K562 (cell line): ENCODE data around the gene PPP1R9B. TPM values are rescaled to one million over a fixed set of nuclear protein-coding genes. Genes with fewer than 3 reads are reported as not detected.

Source experiments
- CAMTA2 ChIP-seq: fragments of 250-450 bp; sonication (Bioruptor Pico); conservative IDR thresholded peaks from 2 replicates; pipeline ENCODE4 v1.5.1; 2022
- CEBPG ChIP-seq, 3 experiments: fragments of 200-800 bp in 1 of 3; sonication (Bioruptor generic) in 1 of 3; sonication (generic) in 1 of 3; formaldehyde crosslinking in 1 of 3; IDR thresholded peaks in 2 of 3; conservative IDR thresholded peaks in 1 of 3; 2 replicates each; pipeline versions ENCODE4 v1.6.1 to v1.8.0; 2016 to 2022; ENCODE audit warnings: missing compliant biosample characterization in 2 of 3, missing genetic modification characterization in 2 of 3, mild to moderate bottlenecking in 1 of 3, missing genetic modification reagents in 1 of 3
- CHD1 ChIP-seq: fragments of 200-600 bp; sonication (generic); IDR thresholded peaks from one replicate; pipeline ENCODE4 v1.6.1; 2012; ENCODE audit warnings: mild to moderate bottlenecking, moderate library complexity, low read length, inconsistent platforms
- FOXA3 ChIP-seq, 2 experiments: fragments of 450-650 bp in 1 of 2; sonication (generic) in 1 of 2; formaldehyde crosslinking; IDR thresholded peaks in 1 of 2; conservative IDR thresholded peaks in 1 of 2; 2 replicates each; pipeline versions ENCODE4 v1.4.0 to v1.8.0; 2020 to 2022; ENCODE audit warnings: mild to moderate bottlenecking in 2 of 2, missing genetic modification reagents in 1 of 2
- HDAC3 ChIP-seq: fragments of 450-650 bp; IDR thresholded peaks from 2 replicates; pipeline ENCODE4 v1.6.1; 2018; ENCODE audit warnings: borderline replicate concordance, mild to moderate bottlenecking, moderate library complexity; ENCODE audit not compliant: partially characterized antibody
- HDAC8 ChIP-seq: fragments of 450-650 bp; IDR thresholded peaks from 2 replicates; pipeline ENCODE4 v1.6.1; 2016; ENCODE audit warnings: mild to moderate bottlenecking, missing genetic modification characterization, moderate library complexity, missing compliant biosample characterization
- PCBP1 ChIP-seq: fragments of 200-400 bp; formaldehyde crosslinking; IDR thresholded peaks from 2 replicates; pipeline ENCODE4 v1.6.1; 2018; ENCODE audit warnings: mild to moderate bottlenecking, low read depth, low read length; ENCODE audit not compliant: poor library complexity, severe bottlenecking
- RAD21 ChIP-seq, 2 experiments: fragments of 250-450 bp in 1 of 2; fragments of 450-650 bp in 1 of 2; sonication (Bioruptor Pico) in 1 of 2; formaldehyde crosslinking in 1 of 2; IDR thresholded peaks in 1 of 2; conservative IDR thresholded peaks in 1 of 2; 2 replicates each; pipeline versions ENCODE4 v1.4.0 to v1.8.0; 2020 to 2022; ENCODE audit warnings: mild to moderate bottlenecking in 2 of 2, moderate library complexity in 1 of 2
- RAD51 ChIP-seq: fragments of 450-650 bp; IDR thresholded peaks from 2 replicates; pipeline ENCODE4 v1.7.1; 2016; ENCODE audit warnings: low read depth, mild to moderate bottlenecking, borderline replicate concordance
- RFX7 ChIP-seq: fragments of 250-450 bp; sonication (Bioruptor Pico); IDR thresholded peaks from 2 replicates; pipeline ENCODE4 v1.5.1; 2021; ENCODE audit warnings: mild to moderate bottlenecking
- SRSF1 ChIP-seq: fragments of 200-400 bp; formaldehyde crosslinking; IDR thresholded peaks from 2 replicates; pipeline ENCODE4 v1.6.1; 2017; ENCODE audit warnings: mild to moderate bottlenecking, low read depth, low read length, moderate library complexity
- TBP ChIP-seq: optimal IDR thresholded peaks from 2 replicates; pipeline ENCODE3; 2011; ENCODE audit warnings: low read depth, low read length, improper control_type of control experiment
- TCF7L2 ChIP-seq: fragments of 150-350 bp; IDR thresholded peaks from 2 replicates; pipeline ENCODE4 v1.6.1; 2016; ENCODE audit warnings: low read depth, mild to moderate bottlenecking, low read length, moderate library complexity
- U2AF2 ChIP-seq: fragments of 200-400 bp; formaldehyde crosslinking; optimal IDR thresholded peaks from 2 replicates; pipeline ENCODE3; 2017; ENCODE audit warnings: low read depth, mild to moderate bottlenecking, low read length
- YBX1 ChIP-seq: fragments of 450-650 bp; IDR thresholded peaks from 2 replicates; pipeline ENCODE4 v1.7.1; 2016; ENCODE audit warnings: mild to moderate bottlenecking
- ZNF24 ChIP-seq: fragments of 450-650 bp; IDR thresholded peaks from 2 replicates; pipeline ENCODE4 v1.6.1; 2016
- ZNF76 ChIP-seq: fragments of 250-450 bp; sonication (Bioruptor Pico); IDR thresholded peaks from 2 replicates; pipeline ENCODE4 v1.4.0; 2020; ENCODE audit warnings: mild to moderate bottlenecking, moderate library complexity, borderline replicate concordance
- polyA plus RNA-seq, 8 experiments: library from polyadenylated mRNA; depleted of rRNA in 4 of 8; stranded (reverse) in 5 of 8; unstranded in 3 of 8; fragments of >200 nt; fragmentation: Nextera tagmentation in 2 of 8; fragmentation: Illumina TruSeq in 1 of 8; extraction: Ambion mirVana in 2 of 8; extraction: Trizol in 1 of 8; gene quantifications; 2 replicates each; pipeline versions ENCODE4 v1.2.1 to v1.2.3, GENCODE V29; 2011 to 2014; ENCODE audit warnings: inconsistent platforms in 1 of 8, missing spikeins in 1 of 8
- total RNA-seq, 7 experiments: library from RNA; depleted of rRNA in 6 of 7; stranded (reverse); fragments of >200 nt in 6 of 7; fragmentation: Illumina TruSeq in 2 of 7; extraction: Trizol in 2 of 7; gene quantifications; 2 replicates each; pipeline versions ENCODE4 v1.2.1 to v1.2.3, GENCODE V29; 2011 to 2021; ENCODE audit warnings: low replicate concordance in 1 of 7
- TF ChIP-seq, protein P1 (sequence below), 2 experiments: IDR thresholded peaks in 1 of 2; conservative IDR thresholded peaks in 1 of 2; 2 replicates each; pipeline ENCODE4 v1.6.1; 2016; ENCODE audit warnings: low read depth in 2 of 2, mild to moderate bottlenecking in 1 of 2, missing compliant biosample characterization in 1 of 2, missing genetic modification characterization in 1 of 2, moderate library complexity in 1 of 2
- TF ChIP-seq, protein P2 (sequence below): IDR thresholded peaks from 2 replicates; pipeline ENCODE4 v1.6.1; 2011; ENCODE audit warnings: borderline replicate concordance, low read depth, mild to moderate bottlenecking, moderate library complexity, low read length; ENCODE audit not compliant: insufficient read depth, poor library complexity, severe bottlenecking
- TF ChIP-seq, protein P3 (sequence below): sonication (generic); formaldehyde crosslinking; IDR thresholded peaks from 2 replicates; pipeline ENCODE4 v1.8.1; 2023; ENCODE audit warnings: mild to moderate bottlenecking, missing genetic modification reagents

The PPP1R9B gene
- total and polyA plus RNA-seq, 9 of the 15 experiments (the other 6 are each of a cell fraction or from before 2014, with no cell fraction given) = 0.10 to 63.5 (median 24.7) TPM

DNA sequence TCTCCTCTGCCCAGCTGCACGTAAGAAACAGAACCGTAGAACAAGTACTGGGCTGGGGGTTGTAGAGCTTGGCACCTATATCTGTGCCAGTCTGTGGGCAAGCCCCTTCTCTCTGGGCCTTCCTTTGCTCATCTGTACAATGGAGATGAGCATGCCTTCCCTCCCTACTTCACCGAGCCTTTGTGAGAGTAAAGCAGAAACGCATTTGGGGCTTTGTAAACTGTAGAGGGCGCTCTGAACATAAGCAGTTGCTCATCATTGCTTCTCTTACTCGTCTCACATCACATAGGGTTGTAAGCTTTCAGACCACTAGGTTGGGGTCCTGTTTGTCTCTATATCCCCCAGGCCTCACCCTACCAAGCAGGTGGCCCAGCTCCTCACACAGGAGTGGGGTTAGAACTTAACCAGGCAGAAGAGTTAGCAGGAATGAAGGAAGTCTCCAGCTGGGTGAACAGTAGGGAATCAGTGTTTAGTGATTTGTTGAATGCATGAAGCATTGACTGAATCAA lies 35.6 kb downstream of the PPP1R9B start (continued):
- TF ChIP-seq, protein P1, sequence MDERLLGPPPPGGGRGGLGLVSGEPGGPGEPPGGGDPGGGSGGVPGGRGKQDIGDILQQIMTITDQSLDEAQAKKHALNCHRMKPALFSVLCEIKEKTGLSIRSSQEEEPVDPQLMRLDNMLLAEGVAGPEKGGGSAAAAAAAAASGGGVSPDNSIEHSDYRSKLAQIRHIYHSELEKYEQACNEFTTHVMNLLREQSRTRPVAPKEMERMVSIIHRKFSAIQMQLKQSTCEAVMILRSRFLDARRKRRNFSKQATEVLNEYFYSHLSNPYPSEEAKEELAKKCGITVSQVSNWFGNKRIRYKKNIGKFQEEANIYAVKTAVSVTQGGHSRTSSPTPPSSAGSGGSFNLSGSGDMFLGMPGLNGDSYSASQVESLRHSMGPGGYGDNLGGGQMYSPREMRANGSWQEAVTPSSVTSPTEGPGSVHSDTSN (CRISPR knock-in tag; IDR thresholded peaks at IDR 0.05; ENCODE audit: low read depth) = no peak
- TF ChIP-seq, protein P1 (tag; conservative IDR thresholded peaks at IDR 0.05; ENCODE audit: low read depth) = no peak
- TF ChIP-seq HDAC8 = no peak
- TF ChIP-seq, protein P2, sequence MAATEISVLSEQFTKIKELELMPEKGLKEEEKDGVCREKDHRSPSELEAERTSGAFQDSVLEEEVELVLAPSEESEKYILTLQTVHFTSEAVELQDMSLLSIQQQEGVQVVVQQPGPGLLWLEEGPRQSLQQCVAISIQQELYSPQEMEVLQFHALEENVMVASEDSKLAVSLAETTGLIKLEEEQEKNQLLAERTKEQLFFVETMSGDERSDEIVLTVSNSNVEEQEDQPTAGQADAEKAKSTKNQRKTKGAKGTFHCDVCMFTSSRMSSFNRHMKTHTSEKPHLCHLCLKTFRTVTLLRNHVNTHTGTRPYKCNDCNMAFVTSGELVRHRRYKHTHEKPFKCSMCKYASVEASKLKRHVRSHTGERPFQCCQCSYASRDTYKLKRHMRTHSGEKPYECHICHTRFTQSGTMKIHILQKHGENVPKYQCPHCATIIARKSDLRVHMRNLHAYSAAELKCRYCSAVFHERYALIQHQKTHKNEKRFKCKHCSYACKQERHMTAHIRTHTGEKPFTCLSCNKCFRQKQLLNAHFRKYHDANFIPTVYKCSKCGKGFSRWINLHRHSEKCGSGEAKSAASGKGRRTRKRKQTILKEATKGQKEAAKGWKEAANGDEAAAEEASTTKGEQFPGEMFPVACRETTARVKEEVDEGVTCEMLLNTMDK = peak; percentile 33
- peak; percentile 29; the same call in 1 of the 2 replicates for TF ChIP-seq ZNF24
- TF ChIP-seq CHD1 = no peak
- no peak for TF ChIP-seq HDAC3
- TF ChIP-seq, protein P3, sequence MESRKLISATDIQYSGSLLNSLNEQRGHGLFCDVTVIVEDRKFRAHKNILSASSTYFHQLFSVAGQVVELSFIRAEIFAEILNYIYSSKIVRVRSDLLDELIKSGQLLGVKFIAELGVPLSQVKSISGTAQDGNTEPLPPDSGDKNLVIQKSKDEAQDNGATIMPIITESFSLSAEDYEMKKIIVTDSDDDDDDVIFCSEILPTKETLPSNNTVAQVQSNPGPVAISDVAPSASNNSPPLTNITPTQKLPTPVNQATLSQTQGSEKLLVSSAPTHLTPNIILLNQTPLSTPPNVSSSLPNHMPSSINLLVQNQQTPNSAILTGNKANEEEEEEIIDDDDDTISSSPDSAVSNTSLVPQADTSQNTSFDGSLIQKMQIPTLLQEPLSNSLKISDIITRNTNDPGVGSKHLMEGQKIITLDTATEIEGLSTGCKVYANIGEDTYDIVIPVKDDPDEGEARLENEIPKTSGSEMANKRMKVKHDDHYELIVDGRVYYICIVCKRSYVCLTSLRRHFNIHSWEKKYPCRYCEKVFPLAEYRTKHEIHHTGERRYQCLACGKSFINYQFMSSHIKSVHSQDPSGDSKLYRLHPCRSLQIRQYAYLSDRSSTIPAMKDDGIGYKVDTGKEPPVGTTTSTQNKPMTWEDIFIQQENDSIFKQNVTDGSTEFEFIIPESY (CRISPR knock-in tag) = 0 out of 2 replicates have a peak, but pooled peaks have one; percentile 4
- TF ChIP-seq U2AF2 = no peak
- no peak for TF ChIP-seq PCBP1
- no peak for TF ChIP-seq TCF7L2
- no peak for TF ChIP-seq TBP
- TF ChIP-seq RAD21 (CRISPR knock-in tag; conservative IDR thresholded peaks at IDR 0.05 in 1 of 2, IDR thresholded peaks at IDR 0.05 in 1 of 2) = peak; percentile 29 to 66; a peak in 3 of 4 replicates
- no peak for TF ChIP-seq CAMTA2
- TF ChIP-seq RAD51 = no peak; the same call in 1 of the 2 replicates
- TF ChIP-seq RFX7 = no peak
- TF ChIP-seq YBX1 = no peak
- TF ChIP-seq ZNF76 (CRISPR knock-in tag) = no peak
- TF ChIP-seq CEBPG (CRISPR knock-in tag; IDR thresholded peaks at IDR 0.05) = peak; percentile 36; the same call in 1 of the 2 replicates
- no peak for TF ChIP-seq CEBPG (tag; conservative IDR thresholded peaks at IDR 0.05 in 1 of 2, IDR thresholded peaks at IDR 0.05 in 1 of 2)
- TF ChIP-seq SRSF1 = no peak
- peak in 1 of 2 experiments; percentile 19; a peak in 1 of 4 replicates for TF ChIP-seq FOXA3 (CRISPR knock-in tag; conservative IDR thresholded peaks at IDR 0.05 in 1 of 2, IDR thresholded peaks at IDR 0.05 in 1 of 2)
